ENCODE data around the gene TCFL5.
A peak's percentile ranks its signal among the peaks of the same experiment; 100 is the strongest.

Gene TCFL5

GRCh38 chr20:62808211-62808865 is 53.3 kb downstream of the TCFL5 start:
- peak; percentile 31 for DNase-seq

- no peak for DNase-seq
Measured at GRCh38 chr20:62807444-62808210, 54.0 kb downstream of the TCFL5 start.

GRCh38 chr20:62806383-62807050 is 55.1 kb downstream of the TCFL5 start:
- no peak for DNase-seq

DNA sequence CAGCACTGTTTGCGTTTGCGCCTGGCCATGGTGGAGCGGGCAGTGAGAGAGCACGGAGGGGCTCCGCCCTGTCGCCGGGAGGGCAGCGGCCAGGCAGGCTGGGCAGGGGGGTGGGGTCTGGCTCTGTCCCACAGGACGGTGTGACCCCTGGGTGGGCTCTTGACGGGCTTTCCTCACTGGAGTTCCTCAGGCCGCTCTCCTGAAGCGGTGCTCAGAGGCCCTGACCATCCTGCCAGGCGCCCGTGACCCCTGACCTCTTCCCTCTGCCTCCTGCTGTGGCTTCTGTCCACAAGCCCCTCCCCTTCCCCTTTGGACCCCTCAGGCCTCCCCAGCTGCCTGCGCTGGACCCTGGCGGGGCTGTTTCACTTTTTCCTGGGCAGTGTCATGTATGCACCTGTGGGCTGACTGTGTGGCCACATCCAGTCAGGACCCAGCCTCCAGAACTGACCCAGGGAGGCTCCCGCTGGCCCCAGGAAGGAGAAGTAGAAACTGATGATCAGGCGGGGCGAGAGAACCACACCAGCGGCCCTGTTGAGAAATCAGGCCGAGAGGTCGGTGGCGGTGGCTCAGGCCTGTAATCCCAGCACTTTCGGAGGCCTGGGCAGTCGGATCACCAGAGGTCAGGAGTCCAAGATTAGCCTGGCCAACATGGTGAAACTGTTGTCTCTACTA is 55.8 kb downstream of the TCFL5 start:
- DNase-seq: no peak

GRCh38 chr20:62805155-62805710 is 56.4 kb downstream of the TCFL5 start:
- DNase-seq: no peak

- peak; percentile 35 for DNase-seq
Measured at GRCh38 chr20:62804627-62805154, 56.9 kb downstream of the TCFL5 start, which contains the start of gene OGFR. Gene OGFR (plus strand): TSS chr20:62804835. CDS start chr20:62804860, 25 bp downstream.

DNA sequence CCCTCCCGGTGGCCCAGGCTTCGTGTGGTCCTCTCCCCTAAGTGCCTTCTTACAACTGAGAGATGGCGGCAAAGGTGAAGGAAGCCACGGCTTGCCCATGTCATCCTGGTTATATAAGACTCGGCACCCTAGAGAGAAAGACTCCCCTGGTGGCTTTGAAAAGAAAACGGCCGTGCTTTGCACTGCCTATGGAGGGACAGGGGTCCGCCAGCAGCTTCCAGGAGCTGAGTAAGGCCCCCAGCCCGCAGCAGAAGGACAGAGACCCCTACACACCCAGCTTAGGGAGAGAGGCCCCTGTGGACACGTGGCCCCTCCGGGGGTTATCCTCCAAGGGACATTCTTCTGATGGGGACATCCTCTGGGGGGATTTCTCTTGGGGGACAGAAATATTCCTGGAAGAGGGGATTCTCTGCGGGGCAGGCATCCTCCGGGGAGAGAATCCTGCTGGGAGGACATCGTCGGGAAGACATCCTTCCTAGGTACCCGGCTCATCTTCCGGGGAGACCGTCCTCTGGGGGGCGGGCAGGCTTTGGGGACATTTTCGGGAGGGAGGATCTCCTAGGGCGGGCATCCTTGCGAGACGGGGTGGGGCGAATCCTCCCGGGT is 57.5 kb downstream of the TCFL5 start:
- DNase-seq: no peak

GRCh38 chr20:62802026-62802712 is 59.5 kb downstream of the TCFL5 start:
- DNase-seq: no peak

GRCh38 chr20:62801284-62802010 is 60.2 kb downstream of the TCFL5 start:
- DNase-seq: no peak

DNA sequence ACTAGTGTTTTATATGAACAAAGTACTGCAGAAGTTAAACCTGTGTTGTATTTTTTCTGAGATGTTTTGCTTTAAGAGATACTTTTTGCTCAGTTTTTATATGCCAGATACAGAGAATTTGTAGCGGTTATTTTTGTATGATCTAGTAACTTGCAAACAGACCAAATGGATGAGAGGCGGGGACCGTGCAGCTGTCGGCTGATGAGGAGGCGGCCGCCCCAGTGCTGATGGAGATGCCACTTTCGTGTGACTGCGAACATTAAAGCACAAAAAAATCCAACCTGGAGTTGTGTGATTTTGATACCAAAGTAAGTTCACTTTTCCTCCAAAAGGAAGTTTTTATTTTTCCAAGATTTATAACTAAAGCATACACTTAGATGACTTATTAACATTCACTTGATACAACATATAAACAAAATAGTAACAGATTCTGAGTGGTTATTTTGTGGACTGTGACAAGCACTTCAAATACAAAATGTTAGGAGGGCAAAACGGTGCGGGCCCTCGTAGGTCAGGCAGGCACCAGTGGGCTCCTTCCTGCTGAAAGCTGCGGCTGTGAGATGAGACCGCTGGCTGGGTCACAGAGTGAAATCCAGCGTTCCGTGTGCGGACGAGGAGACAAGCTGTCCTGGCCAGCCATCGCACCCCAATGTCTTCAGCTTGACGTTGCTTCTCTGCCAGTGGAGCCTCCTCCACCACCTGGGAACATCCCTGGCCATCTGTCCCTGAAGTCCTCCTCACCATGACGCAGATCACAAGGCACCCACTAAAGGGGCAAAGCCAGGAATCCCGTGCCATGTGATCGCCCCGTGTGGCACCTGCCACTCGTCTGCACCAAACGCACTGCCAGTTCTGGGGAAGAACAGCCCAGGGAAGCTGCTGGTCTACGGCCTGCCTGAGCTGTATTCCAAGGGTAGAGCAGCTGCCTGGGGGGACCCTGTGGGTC is 61.0 kb downstream of the TCFL5 start:
- DNase-seq: no peak

GRCh38 chr20:62799873-62800272 is 61.7 kb downstream of the TCFL5 start:
- no peak for DNase-seq

- no peak for DNase-seq
Measured at GRCh38 chr20:62799459-62799858, 62.2 kb downstream of the TCFL5 start.

DNA sequence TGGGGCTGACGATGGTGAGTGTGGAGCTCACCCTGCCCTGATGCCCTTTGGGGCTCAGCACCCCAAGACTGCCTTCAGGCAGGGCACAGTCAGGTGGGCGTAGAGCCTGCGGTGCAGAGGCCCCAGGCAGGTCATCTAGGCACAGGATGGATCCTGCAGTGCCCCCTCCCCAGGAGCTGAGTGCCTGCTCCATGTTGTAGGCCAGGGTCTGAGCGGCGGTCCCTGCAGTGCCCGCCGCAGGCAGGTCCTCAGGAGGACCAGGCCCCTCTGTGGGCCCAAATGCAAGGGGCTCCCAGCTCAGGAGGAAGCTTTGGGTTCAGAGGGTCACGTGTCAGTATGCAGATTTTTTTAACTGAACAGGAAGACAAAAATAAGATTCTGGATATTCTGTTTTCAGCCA is 62.6 kb downstream of the TCFL5 start:
- no peak for DNase-seq

DNA sequence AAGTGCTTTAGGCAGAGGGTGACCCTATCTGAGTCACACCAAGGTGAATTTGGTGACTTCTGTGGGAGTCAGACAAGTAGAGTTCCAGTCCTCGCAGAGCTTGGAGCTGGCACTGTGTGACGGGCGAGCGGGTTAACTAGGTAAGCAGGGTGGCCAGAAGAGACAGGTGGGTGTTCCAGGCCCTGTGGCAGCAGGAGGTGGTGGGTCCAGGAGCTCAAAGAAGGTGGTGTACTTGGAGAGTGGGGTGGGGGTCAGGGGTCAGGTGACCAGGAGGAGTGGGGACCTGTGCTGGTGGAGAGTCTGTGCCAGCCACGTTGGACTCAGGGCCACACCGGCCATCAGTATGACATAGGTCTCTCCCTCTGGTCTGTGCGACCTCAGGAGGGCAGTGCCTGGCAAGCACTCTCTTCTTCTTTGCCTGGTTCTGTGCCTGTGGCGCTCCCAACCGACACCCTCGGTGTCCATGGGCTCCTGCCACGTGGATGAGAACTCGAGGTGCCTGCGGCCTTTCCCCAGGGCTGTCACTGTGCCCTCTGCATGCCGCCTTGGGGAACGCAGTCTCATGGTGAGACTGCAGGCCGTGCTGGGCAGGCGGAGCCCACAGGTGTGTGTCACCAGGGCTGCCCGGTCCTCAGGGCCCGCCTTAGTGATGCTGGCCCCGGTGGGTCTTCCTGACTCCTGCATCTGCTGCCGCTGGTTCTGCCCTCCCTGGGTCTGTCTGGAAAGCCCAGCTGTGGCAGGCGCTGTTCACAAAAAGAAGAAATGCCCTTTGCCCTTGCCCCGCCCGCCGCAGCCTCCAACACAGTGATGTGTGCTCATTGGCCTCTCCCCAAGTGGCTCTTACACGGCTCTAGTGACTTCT is 63.7 kb downstream of the TCFL5 start:
- no peak for DNase-seq

DNA sequence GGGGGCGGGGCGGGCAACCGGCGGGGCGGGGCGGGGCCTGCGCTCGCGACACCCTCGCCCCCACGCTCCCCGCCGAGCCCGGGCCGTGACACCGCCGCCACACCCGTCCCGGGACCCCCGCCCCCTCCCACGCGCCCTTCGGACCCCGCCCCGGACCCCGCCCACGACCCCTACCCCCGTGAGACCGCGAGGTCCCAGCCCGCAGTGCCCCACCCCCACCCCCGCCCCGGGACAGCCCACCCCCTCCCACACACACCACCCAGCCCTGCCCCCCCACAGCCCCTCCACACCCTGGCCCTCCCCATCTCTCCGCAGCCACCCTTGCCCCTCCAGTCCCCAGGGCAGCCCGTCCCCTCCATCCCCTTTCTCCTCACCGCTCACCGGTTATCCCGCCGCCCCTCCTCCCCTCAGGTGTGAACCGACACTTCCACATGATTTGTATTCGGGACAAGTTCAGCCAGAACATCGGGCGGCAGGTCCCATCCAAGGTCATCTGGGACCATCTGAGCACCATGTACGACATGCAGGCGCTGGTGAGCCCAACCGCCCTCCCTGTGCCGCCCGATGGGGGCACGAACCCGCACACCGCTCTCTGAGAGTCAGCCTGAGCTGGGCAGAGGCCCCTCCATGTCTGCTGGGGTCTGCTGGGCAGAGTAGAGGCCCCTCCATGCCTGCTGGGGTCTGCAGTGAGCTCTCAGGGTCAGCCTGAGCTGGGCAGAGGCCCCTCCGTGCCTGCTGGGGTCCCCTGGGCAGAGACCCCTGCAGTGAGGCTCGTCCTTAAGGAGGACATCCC is 64.7 kb downstream of the TCFL5 start:
- no peak for DNase-seq

- DNase-seq: peak; percentile 63
Measured at GRCh38 chr20:62795023-62795761, 66.4 kb downstream of the TCFL5 start.

Data from NCI-H1105 treated with DMSO at 0.1 percent for 48 hours (cell line).